Measurements from ENCODE around the gene LDAH.

Gene LDAH

DNA sequence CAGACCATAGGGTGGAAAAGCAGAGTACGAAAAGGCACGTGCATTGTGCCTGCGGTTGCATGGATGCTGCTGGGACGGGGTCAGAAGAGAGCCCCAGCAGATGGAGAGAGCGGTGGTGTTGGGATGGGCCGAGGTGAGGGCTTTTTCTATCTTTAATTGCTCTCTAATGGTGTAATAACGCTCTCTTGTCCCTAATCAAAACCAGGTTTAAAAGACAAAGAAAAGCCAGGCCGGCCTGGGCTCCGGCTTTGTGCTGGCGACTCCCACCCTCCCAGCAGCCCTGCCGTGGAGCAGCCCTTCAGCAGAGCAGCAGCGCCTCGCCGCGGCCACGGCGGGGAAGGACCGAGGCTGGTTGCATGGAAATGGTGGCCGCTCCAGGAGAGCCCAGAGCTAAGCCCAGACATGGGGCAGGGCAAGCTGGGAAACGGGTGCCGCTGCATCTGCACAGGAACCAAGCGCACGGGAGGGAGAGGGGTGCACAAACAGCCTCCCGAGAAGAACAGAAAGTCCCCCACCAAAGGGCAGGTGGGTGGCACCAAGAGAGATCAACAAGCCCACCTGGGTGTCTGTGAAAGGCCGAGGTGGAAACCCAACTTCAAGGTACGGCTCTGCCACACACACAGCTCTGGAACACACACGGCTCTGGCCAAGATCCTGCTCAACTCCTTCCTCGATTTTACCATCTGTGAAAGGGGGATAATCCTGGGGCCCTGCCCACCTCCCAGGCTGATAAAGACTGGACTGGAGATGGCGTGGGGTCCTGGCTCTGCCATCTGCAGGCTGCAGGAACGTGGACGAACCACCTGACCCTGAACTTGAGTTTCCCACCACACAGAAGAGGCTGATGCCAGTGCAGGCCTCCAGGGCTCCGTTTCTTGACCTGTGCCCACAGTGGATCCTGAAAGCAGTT lies 187.0 kb downstream of the LDAH start (continued):
- TF ChIP-seq, protein P1, sequence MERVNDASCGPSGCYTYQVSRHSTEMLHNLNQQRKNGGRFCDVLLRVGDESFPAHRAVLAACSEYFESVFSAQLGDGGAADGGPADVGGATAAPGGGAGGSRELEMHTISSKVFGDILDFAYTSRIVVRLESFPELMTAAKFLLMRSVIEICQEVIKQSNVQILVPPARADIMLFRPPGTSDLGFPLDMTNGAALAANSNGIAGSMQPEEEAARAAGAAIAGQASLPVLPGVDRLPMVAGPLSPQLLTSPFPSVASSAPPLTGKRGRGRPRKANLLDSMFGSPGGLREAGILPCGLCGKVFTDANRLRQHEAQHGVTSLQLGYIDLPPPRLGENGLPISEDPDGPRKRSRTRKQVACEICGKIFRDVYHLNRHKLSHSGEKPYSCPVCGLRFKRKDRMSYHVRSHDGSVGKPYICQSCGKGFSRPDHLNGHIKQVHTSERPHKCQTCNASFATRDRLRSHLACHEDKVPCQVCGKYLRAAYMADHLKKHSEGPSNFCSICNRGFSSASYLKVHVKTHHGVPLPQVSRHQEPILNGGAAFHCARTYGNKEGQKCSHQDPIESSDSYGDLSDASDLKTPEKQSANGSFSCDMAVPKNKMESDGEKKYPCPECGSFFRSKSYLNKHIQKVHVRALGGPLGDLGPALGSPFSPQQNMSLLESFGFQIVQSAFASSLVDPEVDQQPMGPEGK (CRISPR knock-in tag; IDR thresholded peaks at IDR 0.05; ENCODE audit: borderline replicate concordance): no peak
- TF ChIP-seq, protein P2, sequence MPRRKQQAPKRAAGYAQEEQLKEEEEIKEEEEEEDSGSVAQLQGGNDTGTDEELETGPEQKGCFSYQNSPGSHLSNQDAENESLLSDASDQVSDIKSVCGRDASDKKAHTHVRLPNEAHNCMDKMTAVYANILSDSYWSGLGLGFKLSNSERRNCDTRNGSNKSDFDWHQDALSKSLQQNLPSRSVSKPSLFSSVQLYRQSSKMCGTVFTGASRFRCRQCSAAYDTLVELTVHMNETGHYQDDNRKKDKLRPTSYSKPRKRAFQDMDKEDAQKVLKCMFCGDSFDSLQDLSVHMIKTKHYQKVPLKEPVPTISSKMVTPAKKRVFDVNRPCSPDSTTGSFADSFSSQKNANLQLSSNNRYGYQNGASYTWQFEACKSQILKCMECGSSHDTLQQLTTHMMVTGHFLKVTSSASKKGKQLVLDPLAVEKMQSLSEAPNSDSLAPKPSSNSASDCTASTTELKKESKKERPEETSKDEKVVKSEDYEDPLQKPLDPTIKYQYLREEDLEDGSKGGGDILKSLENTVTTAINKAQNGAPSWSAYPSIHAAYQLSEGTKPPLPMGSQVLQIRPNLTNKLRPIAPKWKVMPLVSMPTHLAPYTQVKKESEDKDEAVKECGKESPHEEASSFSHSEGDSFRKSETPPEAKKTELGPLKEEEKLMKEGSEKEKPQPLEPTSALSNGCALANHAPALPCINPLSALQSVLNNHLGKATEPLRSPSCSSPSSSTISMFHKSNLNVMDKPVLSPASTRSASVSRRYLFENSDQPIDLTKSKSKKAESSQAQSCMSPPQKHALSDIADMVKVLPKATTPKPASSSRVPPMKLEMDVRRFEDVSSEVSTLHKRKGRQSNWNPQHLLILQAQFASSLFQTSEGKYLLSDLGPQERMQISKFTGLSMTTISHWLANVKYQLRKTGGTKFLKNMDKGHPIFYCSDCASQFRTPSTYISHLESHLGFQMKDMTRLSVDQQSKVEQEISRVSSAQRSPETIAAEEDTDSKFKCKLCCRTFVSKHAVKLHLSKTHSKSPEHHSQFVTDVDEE (CRISPR knock-in tag; IDR thresholded peaks at IDR 0.05): peak; percentile 85
- no peak for TF ChIP-seq ESRRG (CRISPR knock-in tag; IDR thresholded peaks at IDR 0.05)
- TF ChIP-seq, protein P3, sequence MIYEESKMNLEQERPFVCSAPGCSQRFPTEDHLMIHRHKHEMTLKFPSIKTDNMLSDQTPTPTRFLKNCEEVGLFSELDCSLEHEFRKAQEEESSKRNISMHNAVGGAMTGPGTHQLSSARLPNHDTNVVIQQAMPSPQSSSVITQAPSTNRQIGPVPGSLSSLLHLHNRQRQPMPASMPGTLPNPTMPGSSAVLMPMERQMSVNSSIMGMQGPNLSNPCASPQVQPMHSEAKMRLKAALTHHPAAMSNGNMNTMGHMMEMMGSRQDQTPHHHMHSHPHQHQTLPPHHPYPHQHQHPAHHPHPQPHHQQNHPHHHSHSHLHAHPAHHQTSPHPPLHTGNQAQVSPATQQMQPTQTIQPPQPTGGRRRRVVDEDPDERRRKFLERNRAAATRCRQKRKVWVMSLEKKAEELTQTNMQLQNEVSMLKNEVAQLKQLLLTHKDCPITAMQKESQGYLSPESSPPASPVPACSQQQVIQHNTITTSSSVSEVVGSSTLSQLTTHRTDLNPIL (CRISPR knock-in tag; IDR thresholded peaks at IDR 0.05; ENCODE audit: low read depth): no peak
- TF ChIP-seq ZFP30 (CRISPR knock-in tag; IDR thresholded peaks at IDR 0.05): no peak

DNA sequence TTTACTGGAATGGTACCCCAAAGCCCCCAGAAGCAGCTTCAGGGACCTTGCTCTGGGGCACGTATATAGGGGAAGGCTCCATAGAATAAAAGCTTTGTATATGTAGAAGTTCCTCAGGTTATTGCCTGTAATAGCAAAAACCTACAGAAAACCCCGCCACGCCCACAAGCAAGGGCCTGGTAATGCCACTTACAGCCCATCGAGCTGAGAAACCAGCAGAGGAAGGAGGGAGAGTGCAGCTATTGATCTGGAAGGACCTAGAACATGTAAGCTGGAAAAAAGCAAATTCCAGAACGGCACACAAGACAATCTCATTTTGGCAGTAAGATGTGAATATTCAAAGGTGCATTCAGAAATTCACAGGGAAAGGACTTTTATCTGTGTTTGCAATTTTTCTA lies 187.8 kb downstream of the LDAH start:
- no peak for ATAC-seq
- no peak for TF ChIP-seq GLIS3 (CRISPR knock-in tag; IDR thresholded peaks at IDR 0.05)
- no peak for TF ChIP-seq OSR1 (CRISPR knock-in tag; IDR thresholded peaks at IDR 0.05)
- no peak for TF ChIP-seq ISL1 (CRISPR knock-in tag; IDR thresholded peaks at IDR 0.05)
- TF ChIP-seq TCF4 (CRISPR knock-in tag; IDR thresholded peaks at IDR 0.05; ENCODE audit: borderline replicate concordance): no peak
- TF ChIP-seq ZNF8 (CRISPR knock-in tag; IDR thresholded peaks at IDR 0.05): no peak
- TF ChIP-seq, protein P3 (CRISPR knock-in tag; IDR thresholded peaks at IDR 0.05; ENCODE audit: low read depth): no peak
- TF ChIP-seq ARNTL (CRISPR knock-in tag; IDR thresholded peaks at IDR 0.05; ENCODE audit: borderline replicate concordance, low read depth): no peak
- no peak for TF ChIP-seq ZNF70 (CRISPR knock-in tag; IDR thresholded peaks at IDR 0.05)
- no peak for TF ChIP-seq ESRRG (CRISPR knock-in tag; IDR thresholded peaks at IDR 0.05)
- TF ChIP-seq CSDC2 (CRISPR knock-in tag; IDR thresholded peaks at IDR 0.05): no peak
- no peak for TF ChIP-seq RARB (CRISPR knock-in tag; IDR thresholded peaks at IDR 0.05)
- TF ChIP-seq, protein P4, sequence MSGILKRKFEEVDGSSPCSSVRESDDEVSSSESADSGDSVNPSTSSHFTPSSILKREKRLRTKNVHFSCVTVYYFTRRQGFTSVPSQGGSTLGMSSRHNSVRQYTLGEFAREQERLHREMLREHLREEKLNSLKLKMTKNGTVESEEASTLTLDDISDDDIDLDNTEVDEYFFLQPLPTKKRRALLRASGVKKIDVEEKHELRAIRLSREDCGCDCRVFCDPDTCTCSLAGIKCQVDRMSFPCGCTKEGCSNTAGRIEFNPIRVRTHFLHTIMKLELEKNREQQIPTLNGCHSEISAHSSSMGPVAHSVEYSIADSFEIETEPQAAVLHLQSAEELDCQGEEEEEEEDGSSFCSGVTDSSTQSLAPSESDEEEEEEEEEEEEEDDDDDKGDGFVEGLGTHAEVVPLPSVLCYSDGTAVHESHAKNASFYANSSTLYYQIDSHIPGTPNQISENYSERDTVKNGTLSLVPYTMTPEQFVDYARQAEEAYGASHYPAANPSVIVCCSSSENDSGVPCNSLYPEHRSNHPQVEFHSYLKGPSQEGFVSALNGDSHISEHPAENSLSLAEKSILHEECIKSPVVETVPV (CRISPR knock-in tag; IDR thresholded peaks at IDR 0.05): no peak
- TF ChIP-seq BACH2 (CRISPR knock-in tag; IDR thresholded peaks at IDR 0.05; ENCODE audit: borderline replicate concordance): no peak
- no peak for TF ChIP-seq ZNF565 (CRISPR knock-in tag; conservative IDR thresholded peaks at IDR 0.05; ENCODE audit: low read depth)
- TF ChIP-seq ZFP30 (CRISPR knock-in tag; IDR thresholded peaks at IDR 0.05): no peak
- no peak for TF ChIP-seq PPARA (CRISPR knock-in tag; IDR thresholded peaks at IDR 0.05; ENCODE audit: borderline replicate concordance)
- no peak for TF ChIP-seq ZFP3 (CRISPR knock-in tag; IDR thresholded peaks at IDR 0.05)
- no peak for TF ChIP-seq SNAI2 (CRISPR knock-in tag; IDR thresholded peaks at IDR 0.05)

DNA sequence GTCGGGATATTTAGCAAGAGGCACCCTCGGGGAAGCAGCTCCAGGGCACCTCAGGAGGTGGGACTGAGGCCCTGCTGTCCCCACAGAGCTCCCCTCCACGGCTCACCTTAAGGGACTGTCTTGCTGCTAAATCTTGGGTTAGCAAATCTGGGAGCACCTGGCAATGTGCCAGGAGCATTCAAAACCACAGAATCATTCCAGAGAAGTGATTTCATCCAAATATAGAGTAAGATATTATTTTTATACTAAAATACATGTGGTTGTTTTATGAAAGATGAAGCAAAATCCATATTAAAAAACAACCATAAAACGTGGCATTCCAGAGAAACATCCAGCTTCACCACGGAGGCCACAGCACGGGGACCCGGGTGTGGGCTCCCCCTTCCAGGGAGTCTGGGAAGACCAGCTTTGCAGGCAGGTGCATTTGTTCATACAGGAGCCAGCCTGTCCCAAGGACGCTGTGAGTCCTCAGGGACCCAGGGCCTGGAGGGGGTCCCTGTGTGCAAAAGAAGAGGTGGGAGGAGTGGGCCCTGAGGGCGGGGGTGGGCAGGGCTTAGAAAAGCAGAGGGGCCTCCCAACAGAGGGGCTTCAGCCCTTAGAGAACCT lies 188.3 kb downstream of the LDAH start:
- peak; percentile 14 for ATAC-seq
- TF ChIP-seq ZC3H10 (CRISPR knock-in tag; IDR thresholded peaks at IDR 0.05) (no peak), TCF4 (CRISPR knock-in tag; IDR thresholded peaks at IDR 0.05; ENCODE audit: borderline replicate concordance) (no peak), ISL1 (CRISPR knock-in tag; IDR thresholded peaks at IDR 0.05) (no peak), ZNF8 (CRISPR knock-in tag; IDR thresholded peaks at IDR 0.05) (no peak), PPARA (CRISPR knock-in tag; IDR thresholded peaks at IDR 0.05; ENCODE audit: borderline replicate concordance) (no peak)

Measured in SK-N-SH treated with all-trans-retinoic acid at 6 μM for 48 hours (cell line).